ENCODE measurements around the gene PHIP.

PHIP gene

GRCh38 chr6:79056226-79056625, 21.8 kb downstream of the PHIP start:
- Histone ChIP-seq H3K36me3 (replicated peaks; ENCODE audit: insufficient read depth, low read length) (peaks cover 10% of the 10 kb centered on the region), H3K79me2 (ENCODE audit: low read length) (peaks cover 71% of the 10 kb centered on the region), H3K4me2 (ENCODE audit: low read depth, low read length) (no peak overlapping the region), H3K9me3 (replicated peaks; ENCODE audit: insufficient read depth, low read length) (no peaks in the 10 kb centered on the region), H3K27me3 (replicated peaks; ENCODE audit: insufficient read depth, low read length) (no peaks in the 10 kb centered on the region), H3K4me3 (ENCODE audit: low read length) (no peak overlapping the region), H3K4me1 (ENCODE audit: low read length) (no peaks in the 10 kb centered on the region), H3K9ac (ENCODE audit: low read length) (no peak overlapping the region), H2AFZ (ENCODE audit: low read length) (no peak overlapping the region), H3K9me2 (replicated peaks; ENCODE audit: insufficient read depth, low read length) (no peaks in the 10 kb centered on the region), H3F3A (ENCODE audit: insufficient read depth, low read length) (no peaks in the 10 kb centered on the region), H4K20me1 (ENCODE audit: insufficient read depth, low read length) (no peaks in the 10 kb centered on the region), H3K27ac (ENCODE audit: low read length) (no peak overlapping the region)
- TF ChIP-seq EZH2 (optimal IDR thresholded peaks at IDR 0.05; ENCODE audit: low read depth, low read length) (no peak), CTCF (IDR thresholded peaks at IDR 0.05; ENCODE audit: low read length) (no peak), EZH2phosphoT487 (IDR thresholded peaks at IDR 0.05; ENCODE audit: low read length) (no peak)
- DNase-seq: no peak

GRCh38 chr6:79048611-79049010, 29.4 kb downstream of the PHIP start:
- H4K20me1 ChIP-seq (ENCODE audit: insufficient read depth, low read length): no peaks in the 10 kb centered on the region
- DNase-seq: no peak
- no peak overlapping the region for H3K4me2 ChIP-seq (ENCODE audit: low read depth, low read length)
- no peak overlapping the region for H3K27ac ChIP-seq (ENCODE audit: low read length)
- H3K9ac ChIP-seq (ENCODE audit: low read length): no peak overlapping the region
- TF ChIP-seq EZH2 (optimal IDR thresholded peaks at IDR 0.05; ENCODE audit: low read depth, low read length): no peak
- peak; percentile 43 for TF ChIP-seq CTCF (IDR thresholded peaks at IDR 0.05; ENCODE audit: low read length)
- no peak for TF ChIP-seq EZH2phosphoT487 (IDR thresholded peaks at IDR 0.05; ENCODE audit: low read length)
- no peak overlapping the region for H2AFZ ChIP-seq (ENCODE audit: low read length)
- peaks cover 57% of the 10 kb centered on the region for H3K79me2 ChIP-seq (ENCODE audit: low read length)
- H3F3A ChIP-seq (ENCODE audit: insufficient read depth, low read length): peaks cover under 1% of the 10 kb centered on the region; the same call in 1 of the 2 replicates
- H3K36me3 ChIP-seq (replicated peaks; ENCODE audit: insufficient read depth, low read length): peaks cover 6% of the 10 kb centered on the region
- H3K9me3 ChIP-seq (replicated peaks; ENCODE audit: insufficient read depth, low read length): no peaks in the 10 kb centered on the region
- H3K4me3 ChIP-seq (ENCODE audit: low read length): no peak overlapping the region
- H3K27me3 ChIP-seq (replicated peaks; ENCODE audit: insufficient read depth, low read length): no peaks in the 10 kb centered on the region
- H3K9me2 ChIP-seq (replicated peaks; ENCODE audit: insufficient read depth, low read length): no peaks in the 10 kb centered on the region
- H3K4me1 ChIP-seq (ENCODE audit: low read length): peaks cover 3% of the 10 kb centered on the region; the same call in 1 of the 2 replicates

GRCh38 chr6:79047072-79047471, 31.0 kb downstream of the PHIP start:
- H3K27ac ChIP-seq (ENCODE audit: low read length): no peak overlapping the region
- TF ChIP-seq CTCF (IDR thresholded peaks at IDR 0.05; ENCODE audit: low read length) (no peak), EZH2phosphoT487 (IDR thresholded peaks at IDR 0.05; ENCODE audit: low read length) (no peak), EZH2 (optimal IDR thresholded peaks at IDR 0.05; ENCODE audit: low read depth, low read length) (no peak)
- H3K79me2 ChIP-seq (ENCODE audit: low read length): peaks cover 45% of the 10 kb centered on the region
- H3K9me3 ChIP-seq (replicated peaks; ENCODE audit: insufficient read depth, low read length): no peaks in the 10 kb centered on the region
- no peak overlapping the region for H3K9ac ChIP-seq (ENCODE audit: low read length)
- no peaks in the 10 kb centered on the region for H4K20me1 ChIP-seq (ENCODE audit: insufficient read depth, low read length)
- H3K4me2 ChIP-seq (ENCODE audit: low read depth, low read length): no peak overlapping the region
- H3K9me2 ChIP-seq (replicated peaks; ENCODE audit: insufficient read depth, low read length): no peaks in the 10 kb centered on the region
- no peak overlapping the region for H3K4me3 ChIP-seq (ENCODE audit: low read length)
- no peaks in the 10 kb centered on the region; the same call in 1 of the 2 replicates for H3K36me3 ChIP-seq (replicated peaks; ENCODE audit: insufficient read depth, low read length)
- H3K4me1 ChIP-seq (ENCODE audit: low read length): peaks cover 17% of the 10 kb centered on the region
- no peak for DNase-seq
- H3F3A ChIP-seq (ENCODE audit: insufficient read depth, low read length): peaks cover 10% of the 10 kb centered on the region; the same call in 1 of the 2 replicates
- no peaks in the 10 kb centered on the region for H3K27me3 ChIP-seq (replicated peaks; ENCODE audit: insufficient read depth, low read length)
- H2AFZ ChIP-seq (ENCODE audit: low read length): no peak overlapping the region
